WTC11 (cell line): ENCODE data around the gene ADAM33.

Experiments
- FOXJ3 ChIP-seq: sonication (generic); formaldehyde crosslinking; IDR thresholded peaks from 2 replicates; pipeline ENCODE4 v1.9.0; 2021; ENCODE audit warnings: missing genetic modification reagents, mild to moderate bottlenecking, borderline replicate concordance
- JAZF1 ChIP-seq: fragments of 250-450 bp; sonication (Bioruptor Pico); IDR thresholded peaks from 2 replicates; pipeline ENCODE4 v1.9.0; 2021; ENCODE audit warnings: moderate library complexity, mild to moderate bottlenecking, inconsistent platforms
- JUN ChIP-seq: sonication (generic); formaldehyde crosslinking; IDR thresholded peaks from 2 replicates; pipeline ENCODE4 v1.8.0; 2023; ENCODE audit warnings: mild to moderate bottlenecking, missing genetic modification reagents
- NR2C2 ChIP-seq: sonication (generic); formaldehyde crosslinking; IDR thresholded peaks from 2 replicates; pipeline ENCODE4 v1.8.0; 2022; ENCODE audit warnings: mild to moderate bottlenecking, missing genetic modification reagents
- SP1 ChIP-seq: sonication (generic); formaldehyde crosslinking; conservative IDR thresholded peaks from 2 replicates; pipeline ENCODE4 v1.8.1; 2022; ENCODE audit warnings: missing genetic modification reagents
- ZNF423 ChIP-seq: fragments of 250-450 bp; sonication (Bioruptor Pico); IDR thresholded peaks from 2 replicates; pipeline ENCODE4 v2.1.2; 2022; ENCODE audit warnings: mild to moderate bottlenecking, moderate library complexity
- TF ChIP-seq, protein P1 (sequence below): fragments of 200-600 bp; IDR thresholded peaks from 2 replicates; pipeline ENCODE4 v1.8.0; 2022; ENCODE audit warnings: antibody characterized with exemption
- TF ChIP-seq, protein P2 (sequence below): sonication (generic); formaldehyde crosslinking; conservative IDR thresholded peaks from 2 replicates; pipeline ENCODE4 v1.8.1; 2022; ENCODE audit warnings: mild to moderate bottlenecking, missing genetic modification reagents
- TF ChIP-seq, protein P3 (sequence below): sonication (generic); formaldehyde crosslinking; IDR thresholded peaks from 2 replicates; pipeline ENCODE4 v1.8.0; 2023; ENCODE audit warnings: mild to moderate bottlenecking, missing genetic modification reagents
- TF ChIP-seq, protein P4 (sequence below): sonication (generic); formaldehyde crosslinking; IDR thresholded peaks from 2 replicates; pipeline ENCODE4 v1.8.1; 2022; ENCODE audit warnings: mild to moderate bottlenecking, moderate library complexity, missing genetic modification reagents
- TF ChIP-seq, protein P5 (sequence below): sonication (generic); formaldehyde crosslinking; IDR thresholded peaks from 2 replicates; pipeline ENCODE4 v1.8.1; 2023; ENCODE audit warnings: mild to moderate bottlenecking, missing genetic modification reagents, moderate library complexity
- TF ChIP-seq, protein P6 (sequence below): fragments of 250-450 bp; sonication (Bioruptor Pico); IDR thresholded peaks from 2 replicates; pipeline ENCODE4 v1.9.0; 2021; ENCODE audit warnings: moderate library complexity, mild to moderate bottlenecking, inconsistent platforms, borderline replicate concordance

DNA sequence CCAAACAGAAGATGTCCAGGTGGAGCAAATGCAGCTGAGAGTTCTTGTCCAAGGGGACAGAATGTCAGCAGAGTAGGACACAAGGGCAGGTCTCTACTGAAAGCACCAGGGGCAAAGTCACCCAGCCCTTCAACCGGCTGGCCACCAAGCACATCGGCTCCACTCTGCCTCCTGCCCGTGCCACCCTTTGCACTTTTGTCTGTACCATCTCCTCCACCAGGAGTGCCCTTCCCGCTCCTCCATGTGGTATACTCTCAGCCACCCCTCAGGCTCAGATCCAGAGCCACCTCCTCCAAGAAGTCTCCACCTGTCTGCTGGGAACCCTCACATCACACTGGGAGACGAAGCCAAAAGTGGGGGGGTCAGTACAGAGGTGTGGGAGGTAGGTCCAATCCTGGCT is 46.5 kb upstream of the ADAM33 start:
- TF ChIP-seq, protein P1, sequence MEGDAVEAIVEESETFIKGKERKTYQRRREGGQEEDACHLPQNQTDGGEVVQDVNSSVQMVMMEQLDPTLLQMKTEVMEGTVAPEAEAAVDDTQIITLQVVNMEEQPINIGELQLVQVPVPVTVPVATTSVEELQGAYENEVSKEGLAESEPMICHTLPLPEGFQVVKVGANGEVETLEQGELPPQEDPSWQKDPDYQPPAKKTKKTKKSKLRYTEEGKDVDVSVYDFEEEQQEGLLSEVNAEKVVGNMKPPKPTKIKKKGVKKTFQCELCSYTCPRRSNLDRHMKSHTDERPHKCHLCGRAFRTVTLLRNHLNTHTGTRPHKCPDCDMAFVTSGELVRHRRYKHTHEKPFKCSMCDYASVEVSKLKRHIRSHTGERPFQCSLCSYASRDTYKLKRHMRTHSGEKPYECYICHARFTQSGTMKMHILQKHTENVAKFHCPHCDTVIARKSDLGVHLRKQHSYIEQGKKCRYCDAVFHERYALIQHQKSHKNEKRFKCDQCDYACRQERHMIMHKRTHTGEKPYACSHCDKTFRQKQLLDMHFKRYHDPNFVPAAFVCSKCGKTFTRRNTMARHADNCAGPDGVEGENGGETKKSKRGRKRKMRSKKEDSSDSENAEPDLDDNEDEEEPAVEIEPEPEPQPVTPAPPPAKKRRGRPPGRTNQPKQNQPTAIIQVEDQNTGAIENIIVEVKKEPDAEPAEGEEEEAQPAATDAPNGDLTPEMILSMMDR: no peak
- TF ChIP-seq, protein P2, sequence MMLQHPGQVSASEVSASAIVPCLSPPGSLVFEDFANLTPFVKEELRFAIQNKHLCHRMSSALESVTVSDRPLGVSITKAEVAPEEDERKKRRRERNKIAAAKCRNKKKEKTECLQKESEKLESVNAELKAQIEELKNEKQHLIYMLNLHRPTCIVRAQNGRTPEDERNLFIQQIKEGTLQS (CRISPR knock-in tag): no peak
- TF ChIP-seq SP1: no peak
- no peak for TF ChIP-seq ZNF423 (CRISPR knock-in tag)
- no peak for TF ChIP-seq JAZF1 (CRISPR knock-in tag)
- TF ChIP-seq, protein P3, sequence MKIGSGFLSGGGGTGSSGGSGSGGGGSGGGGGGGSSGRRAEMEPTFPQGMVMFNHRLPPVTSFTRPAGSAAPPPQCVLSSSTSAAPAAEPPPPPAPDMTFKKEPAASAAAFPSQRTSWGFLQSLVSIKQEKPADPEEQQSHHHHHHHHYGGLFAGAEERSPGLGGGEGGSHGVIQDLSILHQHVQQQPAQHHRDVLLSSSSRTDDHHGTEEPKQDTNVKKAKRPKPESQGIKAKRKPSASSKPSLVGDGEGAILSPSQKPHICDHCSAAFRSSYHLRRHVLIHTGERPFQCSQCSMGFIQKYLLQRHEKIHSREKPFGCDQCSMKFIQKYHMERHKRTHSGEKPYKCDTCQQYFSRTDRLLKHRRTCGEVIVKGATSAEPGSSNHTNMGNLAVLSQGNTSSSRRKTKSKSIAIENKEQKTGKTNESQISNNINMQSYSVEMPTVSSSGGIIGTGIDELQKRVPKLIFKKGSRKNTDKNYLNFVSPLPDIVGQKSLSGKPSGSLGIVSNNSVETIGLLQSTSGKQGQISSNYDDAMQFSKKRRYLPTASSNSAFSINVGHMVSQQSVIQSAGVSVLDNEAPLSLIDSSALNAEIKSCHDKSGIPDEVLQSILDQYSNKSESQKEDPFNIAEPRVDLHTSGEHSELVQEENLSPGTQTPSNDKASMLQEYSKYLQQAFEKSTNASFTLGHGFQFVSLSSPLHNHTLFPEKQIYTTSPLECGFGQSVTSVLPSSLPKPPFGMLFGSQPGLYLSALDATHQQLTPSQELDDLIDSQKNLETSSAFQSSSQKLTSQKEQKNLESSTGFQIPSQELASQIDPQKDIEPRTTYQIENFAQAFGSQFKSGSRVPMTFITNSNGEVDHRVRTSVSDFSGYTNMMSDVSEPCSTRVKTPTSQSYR (CRISPR knock-in tag): no peak
- TF ChIP-seq FOXJ3: no peak
- no peak for TF ChIP-seq JUN (CRISPR knock-in tag)
- TF ChIP-seq NR2C2 (CRISPR knock-in tag): no peak
- TF ChIP-seq, protein P4, sequence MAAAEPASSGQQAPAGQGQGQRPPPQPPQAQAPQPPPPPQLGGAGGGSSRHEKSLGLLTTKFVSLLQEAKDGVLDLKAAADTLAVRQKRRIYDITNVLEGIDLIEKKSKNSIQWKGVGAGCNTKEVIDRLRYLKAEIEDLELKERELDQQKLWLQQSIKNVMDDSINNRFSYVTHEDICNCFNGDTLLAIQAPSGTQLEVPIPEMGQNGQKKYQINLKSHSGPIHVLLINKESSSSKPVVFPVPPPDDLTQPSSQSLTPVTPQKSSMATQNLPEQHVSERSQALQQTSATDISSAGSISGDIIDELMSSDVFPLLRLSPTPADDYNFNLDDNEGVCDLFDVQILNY (CRISPR knock-in tag): no peak
- TF ChIP-seq, protein P5, sequence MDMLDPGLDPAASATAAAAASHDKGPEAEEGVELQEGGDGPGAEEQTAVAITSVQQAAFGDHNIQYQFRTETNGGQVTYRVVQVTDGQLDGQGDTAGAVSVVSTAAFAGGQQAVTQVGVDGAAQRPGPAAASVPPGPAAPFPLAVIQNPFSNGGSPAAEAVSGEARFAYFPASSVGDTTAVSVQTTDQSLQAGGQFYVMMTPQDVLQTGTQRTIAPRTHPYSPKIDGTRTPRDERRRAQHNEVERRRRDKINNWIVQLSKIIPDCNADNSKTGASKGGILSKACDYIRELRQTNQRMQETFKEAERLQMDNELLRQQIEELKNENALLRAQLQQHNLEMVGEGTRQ (CRISPR knock-in tag): no peak
- TF ChIP-seq, protein P6, sequence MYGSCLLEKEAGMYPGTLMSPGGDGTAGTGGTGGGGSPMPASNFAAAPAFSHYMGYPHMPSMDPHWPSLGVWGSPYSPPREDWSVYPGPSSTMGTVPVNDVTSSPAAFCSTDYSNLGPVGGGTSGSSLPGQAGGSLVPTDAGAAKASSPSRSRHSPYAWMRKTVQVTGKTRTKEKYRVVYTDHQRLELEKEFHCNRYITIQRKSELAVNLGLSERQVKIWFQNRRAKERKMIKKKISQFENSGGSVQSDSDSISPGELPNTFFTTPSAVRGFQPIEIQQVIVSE: no peak
